HG02763 (cell line): Measurements from ENCODE around the gene VWA2.

ENCODE experiments used
- ATAC-seq: cut with Tn5 transposase; IDR thresholded peaks from one replicate; pipeline ENCODE4 v1.9.1; 2021; ENCODE audit warnings: mild to moderate bottlenecking, moderate library complexity; ENCODE audit not compliant: unreplicated experiment

The VWA2 gene

GRCh38 chr10:114246679-114247305, 7.7 kb downstream of the VWA2 start:
- no peak for ATAC-seq

GRCh38 chr10:114250236-114250635, 11.2 kb downstream of the VWA2 start:
- no peak for ATAC-seq

- ATAC-seq: no peak
Measured at GRCh38 chr10:114250716-114251115, 11.7 kb downstream of the VWA2 start.

- ATAC-seq: no peak
Measured at GRCh38 chr10:114252092-114252491, 13.0 kb downstream of the VWA2 start.

GRCh38 chr10:114252883-114253282, 13.8 kb downstream of the VWA2 start:
- ATAC-seq: no peak

- no peak for ATAC-seq
Measured at GRCh38 chr10:114255227-114255626, 16.2 kb downstream of the VWA2 start.

GRCh38 chr10:114256008-114256765, 17.1 kb downstream of the VWA2 start:
- no peak for ATAC-seq

GRCh38 chr10:114256822-114257221, 17.8 kb downstream of the VWA2 start:
- ATAC-seq: no peak

GRCh38 chr10:114257498-114257897, 18.4 kb downstream of the VWA2 start:
- ATAC-seq: no peak

GRCh38 chr10:114258274-114258840, 19.3 kb downstream of the VWA2 start:
- ATAC-seq: no peak

- ATAC-seq: no peak
Measured at GRCh38 chr10:114259824-114260223, 20.8 kb downstream of the VWA2 start.

- ATAC-seq: no peak
Measured at GRCh38 chr10:114260366-114260765, 21.3 kb downstream of the VWA2 start.

GRCh38 chr10:114261076-114261475, 22.0 kb downstream of the VWA2 start:
- ATAC-seq: no peak

GRCh38 chr10:114262496-114262895, 23.4 kb downstream of the VWA2 start:
- no peak for ATAC-seq

GRCh38 chr10:114265392-114266053, 26.5 kb downstream of the VWA2 start:
- no peak for ATAC-seq

- ATAC-seq: no peak
Measured at GRCh38 chr10:114266521-114266920, 27.5 kb downstream of the VWA2 start.

- ATAC-seq: no peak
Measured at GRCh38 chr10:114271075-114271778, 32.2 kb downstream of the VWA2 start.

- no peak for ATAC-seq
Measured at GRCh38 chr10:114271779-114272167, 32.7 kb downstream of the VWA2 start.

- ATAC-seq: no peak
Measured at GRCh38 chr10:114272696-114273095, 33.6 kb downstream of the VWA2 start.

- no peak for ATAC-seq
Measured at GRCh38 chr10:114273910-114274309, 34.9 kb downstream of the VWA2 start.
